Body of pancreas (tissue), 4 donors: ENCODE measurements around the gene ADK. TPM values are rescaled to one million over a fixed set of nuclear protein-coding genes. Genes with fewer than 3 reads are reported as not detected.

Experiments used
- ATAC-seq: fragments of 150-250 bp; one replicate; pipeline ENCODE4 v1.9.1; 2016
- DNase-seq, 4 donors: peaks; one replicate each; pipeline ENCODE4 v3.0.0-alpha.2; 2019
- H3K27ac ChIP-seq, 4 donors: fragments of 200-600 bp; sonication (generic); 1 replicate in 3 of 4; 2 replicates in 1 of 4; pipeline versions ENCODE4 v1.5.1 to v1.6.1; 2016 to 2019; ENCODE audit warnings: mild to moderate bottlenecking in 1 of 4, mixed read lengths in 1 of 4, moderate library complexity in 1 of 4
- H3K27me3 ChIP-seq, 2 donors: fragments of 200-600 bp; sonication (generic); one replicate each; pipeline ENCODE4 v1.6.0; 2016; ENCODE audit warnings: mild to moderate bottlenecking in 1 of 2
- H3K36me3 ChIP-seq, 2 donors: fragments of 200-600 bp; sonication (generic); replicated peaks in 1 of 2; 2 replicates each; pipeline ENCODE4 v1.5.1; 2016; ENCODE audit warnings: low read depth in 2 of 2; ENCODE audit not compliant: insufficient read depth in 1 of 2
- H3K4me1 ChIP-seq: fragments of 200-600 bp; sonication (generic); one replicate; pipeline ENCODE4 v1.6.0; 2016
- H3K4me3 ChIP-seq, 2 donors: fragments of 200-600 bp; sonication (generic); 1 replicate in 1 of 2; 2 replicates in 1 of 2; pipeline ENCODE4 v1.5.1; 2016 to 2019
- H3K9me3 ChIP-seq, 3 donors: fragments of 200-600 bp; sonication (generic); 1 replicate in 2 of 3; 2 replicates in 1 of 3; pipeline ENCODE4 v1.5.1; 2016
- POLR2A ChIP-seq, 3 donors: fragments of 450-650 bp; IDR thresholded peaks; one replicate each; pipeline ENCODE4 v1.6.1; 2016; ENCODE audit warnings: antibody characterized with exemption in 3 of 3, mild to moderate bottlenecking in 2 of 3
- WGBS, 2 donors: methylation state at CpG; one replicate each; pipeline ENCODE4 v1.1.5; 2017; 5-methylcytosine and 5-hydroxymethylcytosine counted together
- intact Hi-C: fragments of 100-400 bp; cut with DNase I; formaldehyde crosslinking; loops from one replicate; pipeline ENCODE4 v1.15.1; 2023
- total RNA-seq, 2 donors: library from RNA; depleted of rRNA; stranded (reverse); fragments of >200 nt; gene quantifications; one replicate each; pipeline ENCODE4 v1.1.0, GENCODE V29; 2016
- TF ChIP-seq, protein P1 (sequence below), 7 experiments: fragments of 450-650 bp in 4 of 7; fragments of 200-600 bp in 3 of 7; sonication (generic) in 3 of 7; IDR thresholded peaks; one replicate each; pipeline ENCODE4 v1.5.1; 2016 to 2019; ENCODE audit warnings: antibody characterized with exemption in 7 of 7

ADK gene
- total RNA-seq, 2 donors from 2014 or later: 12.9 to 18.7 TPM

DNA sequence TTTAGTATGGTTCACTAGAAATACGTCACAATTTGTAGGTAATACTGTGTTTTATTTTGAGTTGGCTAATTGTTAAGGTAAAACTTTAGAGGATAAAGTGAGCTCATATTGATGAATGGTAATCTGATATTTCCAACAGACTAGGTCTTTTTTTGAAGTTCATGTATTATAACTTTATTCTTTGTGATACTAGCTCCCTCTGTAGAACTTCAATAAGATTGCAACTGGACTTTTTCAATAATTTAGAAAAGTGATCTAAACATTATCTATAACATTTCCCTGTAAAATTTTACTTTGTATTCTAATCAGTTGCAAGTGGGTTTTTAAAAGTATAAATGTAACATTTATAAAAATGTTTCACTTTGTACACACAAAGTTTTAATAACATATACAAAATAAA lies 83.5 kb downstream of the ADK start:
- no peak for TF ChIP-seq POLR2A (IDR thresholded peaks at IDR 0.05)
- TF ChIP-seq, protein P1, sequence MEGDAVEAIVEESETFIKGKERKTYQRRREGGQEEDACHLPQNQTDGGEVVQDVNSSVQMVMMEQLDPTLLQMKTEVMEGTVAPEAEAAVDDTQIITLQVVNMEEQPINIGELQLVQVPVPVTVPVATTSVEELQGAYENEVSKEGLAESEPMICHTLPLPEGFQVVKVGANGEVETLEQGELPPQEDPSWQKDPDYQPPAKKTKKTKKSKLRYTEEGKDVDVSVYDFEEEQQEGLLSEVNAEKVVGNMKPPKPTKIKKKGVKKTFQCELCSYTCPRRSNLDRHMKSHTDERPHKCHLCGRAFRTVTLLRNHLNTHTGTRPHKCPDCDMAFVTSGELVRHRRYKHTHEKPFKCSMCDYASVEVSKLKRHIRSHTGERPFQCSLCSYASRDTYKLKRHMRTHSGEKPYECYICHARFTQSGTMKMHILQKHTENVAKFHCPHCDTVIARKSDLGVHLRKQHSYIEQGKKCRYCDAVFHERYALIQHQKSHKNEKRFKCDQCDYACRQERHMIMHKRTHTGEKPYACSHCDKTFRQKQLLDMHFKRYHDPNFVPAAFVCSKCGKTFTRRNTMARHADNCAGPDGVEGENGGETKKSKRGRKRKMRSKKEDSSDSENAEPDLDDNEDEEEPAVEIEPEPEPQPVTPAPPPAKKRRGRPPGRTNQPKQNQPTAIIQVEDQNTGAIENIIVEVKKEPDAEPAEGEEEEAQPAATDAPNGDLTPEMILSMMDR (IDR thresholded peaks at IDR 0.05): peak in 6 of 7 experiments; percentile 21 to 53 (median 42)
- H3K36me3 ChIP-seq: no peaks in the 10 kb centered on the region
- WGBS, 2 donors: 48 to 56% methylated on average over 1 of the region's 1 CpG
- H3K9me3 ChIP-seq: no peaks in the 10 kb centered on the region
- H3K4me3 ChIP-seq: no peak overlapping the region
- DNase-seq (no peak), ATAC-seq (no peak)
- intact Hi-C loops: no loop called here
- no peak overlapping the region for H3K27ac ChIP-seq
- peaks cover 10% of the 10 kb centered on the region for H3K4me1 ChIP-seq
- no peaks in the 10 kb centered on the region for H3K27me3 ChIP-seq

DNA sequence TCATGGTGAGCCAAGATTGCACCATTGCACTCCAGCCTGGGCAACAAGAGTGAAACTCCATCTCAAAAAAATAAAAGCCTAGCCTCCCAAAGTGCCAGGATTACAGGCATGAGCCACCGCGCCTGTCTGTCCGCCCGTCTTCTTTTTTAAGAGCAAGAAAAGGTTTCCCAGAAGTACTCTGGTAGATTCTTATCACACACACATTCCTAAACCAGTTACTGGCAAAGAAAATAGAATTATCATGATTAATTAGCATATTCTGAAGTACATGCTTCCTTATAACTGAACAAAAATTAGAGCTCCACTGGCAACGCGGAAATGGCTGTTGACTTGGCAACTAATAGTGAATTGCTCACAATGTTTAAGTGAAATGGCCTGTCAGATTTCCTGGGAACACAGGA lies 87.0 kb downstream of the ADK start:
- no peaks in the 10 kb centered on the region for H3K36me3 ChIP-seq
- no peaks in the 10 kb centered on the region for H3K27me3 ChIP-seq
- TF ChIP-seq, protein P1 (IDR thresholded peaks at IDR 0.05): no peak
- no peak for TF ChIP-seq POLR2A (IDR thresholded peaks at IDR 0.05)
- ATAC-seq (peak; percentile 80), DNase-seq (peak; percentile 34 to 56 (median 40))
- 47 to 49% methylated on average over 6 of the region's 6 CpGs for WGBS, 2 donors
- H3K27ac ChIP-seq: peak overlapping the region in 3 of 4 donors; percentile 54 to 64 (median 62)
- H3K4me3 ChIP-seq: no peak overlapping the region
- H3K9me3 ChIP-seq: no peaks in the 10 kb centered on the region
- intact Hi-C loops: no loop called here
- H3K4me1 ChIP-seq: peaks cover 15% of the 10 kb centered on the region

DNA sequence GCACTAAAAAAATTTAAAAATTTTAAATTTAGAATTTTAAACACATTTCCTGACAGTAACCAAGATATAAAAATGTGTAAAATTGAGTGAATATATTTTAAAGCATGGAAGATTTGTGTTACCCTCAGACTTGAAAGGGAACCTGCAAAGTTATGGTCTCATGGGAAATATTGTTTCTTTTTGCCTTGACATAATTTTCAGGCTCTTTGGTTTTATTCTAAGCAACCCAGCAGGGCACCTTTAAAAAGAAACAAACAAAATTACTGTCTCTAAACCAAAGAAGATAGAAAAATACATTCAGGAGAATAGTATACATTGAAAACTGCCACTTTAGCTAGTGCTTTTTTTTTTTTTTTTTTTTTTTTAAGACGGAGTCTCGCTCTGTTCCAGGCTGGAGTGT lies 87.5 kb downstream of the ADK start:
- Histone ChIP-seq H3K9me3 (no peaks in the 10 kb centered on the region), H3K27ac (peak overlapping the region in 3 of 4 donors; percentile 54 to 64 (median 62)), H3K27me3 (no peaks in the 10 kb centered on the region), H3K4me3 (no peak overlapping the region), H3K4me1 (peaks cover 15% of the 10 kb centered on the region), H3K36me3 (no peaks in the 10 kb centered on the region)
- no peak for DNase-seq
- no peak for TF ChIP-seq POLR2A (IDR thresholded peaks at IDR 0.05)
- TF ChIP-seq, protein P1 (IDR thresholded peaks at IDR 0.05): no peak
- intact Hi-C loops: no loop called here
- WGBS, 2 donors: 85 to 89% methylated on average over 2 of the region's 2 CpGs
- ATAC-seq: no peak

DNA sequence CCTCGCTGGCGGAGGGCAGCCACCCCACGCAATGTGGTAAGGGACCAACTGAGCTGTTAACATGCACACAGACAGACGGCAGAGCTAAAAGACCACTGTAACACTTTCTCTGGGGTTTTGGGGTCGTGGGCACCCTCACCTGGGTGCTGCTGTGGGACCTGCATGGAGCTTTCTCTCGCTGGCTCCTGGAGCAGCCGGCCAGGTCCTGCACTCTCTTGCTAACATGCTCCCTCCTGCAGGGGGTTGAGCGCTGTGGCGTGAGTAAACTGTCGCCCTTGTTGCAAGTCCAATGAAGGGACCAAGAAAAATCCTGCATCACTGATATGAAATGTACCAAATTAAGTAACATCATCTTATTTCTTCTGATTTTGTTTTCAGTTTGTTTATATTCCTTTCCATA lies 92.0 kb downstream of the ADK start:
- Histone ChIP-seq H3K27me3 (no peaks in the 10 kb centered on the region), H3K9me3 (no peaks in the 10 kb centered on the region), H3K4me3 (no peak overlapping the region), H3K36me3 (no peaks in the 10 kb centered on the region), H3K27ac (no peak overlapping the region), H3K4me1 (peaks cover 15% of the 10 kb centered on the region)
- no peak for ATAC-seq
- 85 to 89% methylated on average over 8 to 10 of the region's 10 CpGs for WGBS, 2 donors
- intact Hi-C loops: loop anchor here (10.0 kb wide), 1 partner anchor 852 kb away; a partner anchor contains a TSS
- TF ChIP-seq, protein P1 (IDR thresholded peaks at IDR 0.05): no peak
- no peak for TF ChIP-seq POLR2A (IDR thresholded peaks at IDR 0.05)
- DNase-seq: no peak

DNA sequence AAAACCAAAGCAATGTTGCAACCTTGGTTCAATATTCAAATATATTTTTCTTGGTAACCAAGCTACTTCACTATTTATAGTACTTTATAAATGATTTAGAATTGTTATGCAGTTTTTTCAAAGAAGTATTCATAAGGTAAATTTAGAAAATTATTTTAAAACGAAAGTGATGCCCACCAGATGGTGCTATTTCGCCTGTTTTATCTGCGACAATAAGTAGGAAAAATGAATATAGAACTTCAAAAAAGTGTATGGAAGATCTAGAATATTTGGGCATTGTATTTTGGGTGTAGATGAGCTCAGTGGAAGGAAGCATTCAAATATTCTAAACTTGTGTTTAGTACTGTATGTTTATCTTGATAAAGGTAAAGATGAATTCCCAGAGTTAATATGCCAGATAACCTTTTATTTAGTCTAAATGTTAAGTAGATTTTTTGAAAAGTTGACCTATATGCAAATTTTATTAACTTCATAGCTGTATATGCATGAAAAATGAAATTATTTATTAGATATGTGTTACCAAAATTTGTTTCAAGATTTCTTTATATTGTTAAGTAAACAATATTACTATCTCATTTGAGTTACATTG lies 93.2 kb downstream of the ADK start:
- 5 to 6% methylated on average over 3 of the region's 3 CpGs for WGBS, 2 donors
- H3K4me3 ChIP-seq: no peak overlapping the region
- no peak for ATAC-seq
- no peaks in the 10 kb centered on the region for H3K9me3 ChIP-seq
- no peaks in the 10 kb centered on the region for H3K36me3 ChIP-seq
- no peaks in the 10 kb centered on the region for H3K27me3 ChIP-seq
- H3K27ac ChIP-seq: no peak overlapping the region
- intact Hi-C loops: loop anchor here (10.0 kb wide), 1 partner anchor 851 kb away; a partner anchor contains a TSS
- DNase-seq: peak in 3 of 4 donors; percentile 33 to 43 (median 40)
- TF ChIP-seq, protein P1 (IDR thresholded peaks at IDR 0.05): peak in 6 of 7 experiments; percentile 32 to 56 (median 48)
- no peak for TF ChIP-seq POLR2A (IDR thresholded peaks at IDR 0.05)
- H3K4me1 ChIP-seq: peaks cover 12% of the 10 kb centered on the region
